GM21390 (cell line): ENCODE results near the gene CENPL.
"Not testable (repeated sequence)": the region's sequence is repeated elsewhere in the genome, so short reads cannot be mapped to it uniquely, and the experiment has no call there.

Source experiments
- ATAC-seq: cut with Tn5 transposase; IDR thresholded peaks from one replicate; pipeline ENCODE4 v1.9.1; 2021; ENCODE audit not compliant: unreplicated experiment

Gene CENPL

DNA sequence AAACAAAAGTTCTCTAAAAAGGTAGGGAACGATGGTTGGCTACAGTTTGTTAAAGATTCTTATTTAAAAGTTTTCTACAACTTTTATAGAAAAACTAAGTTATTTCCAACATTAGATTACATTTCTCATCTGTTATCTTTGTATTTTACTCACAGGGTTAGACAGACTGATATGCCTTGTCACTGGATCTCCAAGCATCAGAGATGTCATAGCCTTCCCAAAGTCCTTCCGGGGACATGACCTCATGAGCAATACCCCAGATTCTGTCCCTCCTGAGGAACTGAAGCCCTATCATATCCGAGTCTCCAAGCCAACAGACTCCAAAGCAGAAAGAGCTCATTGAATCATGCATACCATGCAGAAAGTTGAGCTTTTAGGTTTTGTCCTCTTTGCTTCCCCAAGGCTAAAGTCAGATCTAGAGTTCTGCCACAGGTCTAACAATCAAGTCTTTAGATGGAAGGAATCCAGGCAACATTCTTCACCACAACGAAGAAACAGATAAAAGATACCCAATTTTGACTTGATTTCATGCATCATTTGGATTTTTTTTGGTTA is 32.8 kb upstream of the CENPL start:
- no peak for ATAC-seq

DNA sequence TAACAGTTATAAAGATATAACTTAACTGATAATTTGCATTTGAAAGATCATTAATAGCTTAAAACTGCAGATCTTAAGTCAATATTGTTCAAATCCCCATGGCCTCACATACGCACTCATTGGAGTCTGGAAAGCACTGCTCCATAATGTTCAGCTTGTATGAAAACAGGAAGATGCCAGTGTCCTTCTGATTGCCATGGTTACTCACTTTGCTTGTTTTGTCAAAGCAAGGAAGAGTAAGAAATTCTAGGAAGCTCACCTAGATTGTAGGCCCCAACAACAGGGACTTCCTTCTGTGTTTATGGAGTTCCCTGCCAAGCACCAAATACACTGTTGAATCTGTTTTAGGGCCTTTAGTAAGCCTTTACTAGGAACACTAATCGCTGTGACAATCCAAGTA is 32.2 kb upstream of the CENPL start:
- ATAC-seq = no peak

DNA sequence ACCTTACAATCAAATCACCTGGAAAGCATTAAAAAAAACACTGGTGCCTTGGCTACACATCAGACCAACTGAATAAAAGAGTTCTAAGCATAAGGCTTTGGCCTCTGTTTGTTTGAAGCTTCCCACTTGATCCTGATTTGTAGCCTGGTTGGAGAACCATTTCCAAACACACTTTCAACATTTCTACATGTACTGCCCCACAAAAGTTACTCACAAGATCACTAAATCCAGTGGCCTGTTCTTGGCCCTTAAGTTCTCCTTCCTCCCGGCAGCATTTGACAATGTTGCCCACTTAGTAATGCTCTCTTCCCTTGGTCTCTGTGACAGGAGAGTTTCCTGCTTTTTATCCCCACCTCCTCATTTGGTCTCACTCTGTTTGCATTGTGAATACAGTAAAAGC is 31.3 kb upstream of the CENPL start:
- ATAC-seq = no peak

DNA sequence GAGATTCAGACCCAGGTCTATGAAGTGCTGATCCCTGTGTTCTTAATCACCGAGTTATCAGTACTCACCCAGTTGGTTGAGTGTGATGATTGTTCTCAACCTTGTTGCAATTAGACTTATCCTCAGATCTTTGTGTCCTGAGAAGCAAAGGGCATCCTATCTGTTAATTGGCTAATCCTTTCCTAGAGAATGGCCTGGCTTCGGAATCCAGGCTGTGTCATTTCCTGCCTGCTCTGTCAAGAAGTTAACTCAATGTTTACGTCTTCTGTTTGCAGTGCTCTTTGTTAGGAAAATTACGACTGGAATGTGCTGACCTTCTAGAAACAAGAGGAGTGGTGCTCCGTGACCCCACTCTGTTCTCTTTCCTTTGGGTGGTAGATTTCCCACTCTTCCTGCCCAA is 28.4 kb upstream of the CENPL start:
- no peak for ATAC-seq

DNA sequence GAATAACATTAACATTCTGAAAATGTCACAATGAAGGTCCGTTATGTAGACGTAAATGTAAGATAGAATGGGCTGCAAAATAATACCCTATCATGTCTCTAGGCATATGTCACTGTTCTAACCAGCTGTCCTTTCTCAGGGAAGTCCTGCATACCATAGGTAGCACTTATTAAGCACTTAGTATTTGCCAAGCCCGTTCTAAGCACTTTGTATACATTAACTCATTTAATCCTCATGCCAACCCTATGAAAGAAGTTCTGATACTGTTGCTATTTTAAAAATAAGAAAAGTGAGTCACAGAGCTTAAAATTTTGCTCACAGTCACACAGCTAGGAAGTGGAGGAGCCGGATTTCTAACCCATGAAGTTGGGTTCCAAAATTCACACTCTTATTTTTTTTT is 27.4 kb upstream of the CENPL start:
- ATAC-seq = no peak

DNA sequence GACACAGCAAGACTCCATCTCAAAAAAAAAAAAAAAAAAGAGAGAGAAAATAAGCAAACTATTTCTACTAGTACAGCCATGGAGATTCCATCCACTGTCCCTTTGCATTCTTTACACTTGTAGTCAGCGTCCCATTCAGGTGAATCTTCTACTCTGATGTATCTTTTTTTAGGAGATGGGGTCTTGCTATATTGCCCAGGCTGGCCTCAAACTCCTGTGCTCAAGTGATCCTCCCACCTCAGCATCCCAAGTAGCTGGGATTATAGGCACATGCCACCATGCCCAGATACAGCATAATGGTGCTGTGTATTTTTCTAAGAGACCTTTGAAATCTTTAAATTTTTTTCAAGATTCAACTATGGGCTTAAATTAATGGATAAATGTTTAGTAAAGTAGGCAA is 8.1 kb upstream of the CENPL start:
- no peak for ATAC-seq

DNA sequence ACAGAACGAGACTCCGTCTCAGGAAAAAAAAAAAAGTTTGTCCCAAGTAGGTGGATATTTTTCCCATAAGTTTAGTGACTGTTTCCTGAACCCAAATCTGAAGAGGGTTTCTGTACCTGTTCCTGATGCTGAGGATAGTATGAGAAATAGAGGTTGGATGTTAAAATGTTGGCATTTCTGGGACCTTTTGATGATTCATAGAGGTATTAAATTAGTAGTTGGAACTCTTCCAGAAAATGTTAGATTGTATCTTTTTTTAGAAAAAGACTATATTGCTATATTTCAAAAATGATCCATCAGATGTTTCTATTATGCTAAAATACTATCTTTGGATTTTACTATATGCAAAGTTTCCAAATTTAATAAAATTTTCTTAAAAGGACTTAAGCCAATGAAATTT is 2.9 kb upstream of the CENPL start:
- no peak for ATAC-seq

DNA sequence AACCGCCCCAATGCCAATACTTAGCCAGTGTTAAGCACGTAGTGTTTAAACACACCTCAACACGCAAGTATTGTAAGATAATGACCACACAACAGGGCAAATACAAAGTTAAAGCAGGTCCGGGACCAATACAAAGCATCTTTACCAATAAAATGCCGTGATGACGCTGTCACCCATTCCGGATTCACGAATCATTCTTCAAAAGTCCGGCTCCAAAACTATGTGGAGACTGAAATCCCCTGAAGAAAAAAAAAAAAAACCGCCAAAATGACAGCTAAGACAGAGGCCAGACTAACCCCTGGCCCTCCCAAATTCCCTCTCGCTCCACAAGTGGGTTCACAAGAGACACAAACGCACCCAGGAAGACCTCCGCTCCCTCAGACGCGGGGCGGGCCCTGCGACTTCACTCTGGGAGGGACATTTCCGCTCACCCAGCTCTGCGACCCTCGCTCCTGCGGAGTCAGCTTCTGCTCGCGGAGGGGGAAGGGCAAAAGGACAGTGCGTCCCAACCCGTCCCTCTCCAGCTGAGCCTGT is 835 bp downstream of the CENPL start:
- ATAC-seq = peak; percentile 39

DNA sequence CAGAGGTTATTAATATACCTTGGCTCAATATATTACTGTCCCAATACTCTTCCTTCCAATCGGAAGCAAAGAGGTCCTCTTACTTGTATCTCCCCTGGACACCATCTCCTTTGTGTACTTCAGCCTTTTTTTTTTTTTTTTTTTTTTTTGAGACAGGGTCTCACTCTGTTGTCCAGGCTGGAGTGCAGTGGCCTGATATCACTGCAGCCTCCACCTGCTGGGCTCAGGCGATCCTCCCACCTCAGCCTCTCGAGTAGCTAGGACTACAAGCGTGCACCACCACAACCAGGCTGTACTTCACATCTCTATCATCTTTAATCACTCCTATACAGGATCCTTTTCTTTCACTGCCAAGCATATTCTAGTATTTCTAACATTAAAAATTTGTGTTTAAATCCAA is 3.0 kb downstream of the CENPL start:
- no peak for ATAC-seq

DNA sequence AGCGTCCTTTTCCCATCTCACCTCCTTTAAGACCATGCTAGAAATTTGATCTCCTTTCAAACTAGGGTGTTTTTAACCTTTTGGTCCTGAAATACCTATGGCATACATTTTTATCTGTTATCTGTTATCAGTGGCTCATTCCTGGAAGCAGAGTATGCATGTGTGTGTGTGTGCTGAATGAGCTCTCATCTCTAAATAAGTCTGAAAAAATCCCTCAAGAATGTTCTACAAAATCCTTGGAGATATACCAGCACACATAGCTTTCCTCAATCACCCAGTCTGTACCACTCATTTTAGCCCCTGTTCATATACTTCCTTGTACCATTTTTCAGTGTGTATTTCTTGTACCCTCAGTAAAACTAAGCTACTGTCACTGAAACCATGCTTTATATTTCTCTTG is 6.2 kb downstream of the CENPL start:
- no peak for ATAC-seq

DNA sequence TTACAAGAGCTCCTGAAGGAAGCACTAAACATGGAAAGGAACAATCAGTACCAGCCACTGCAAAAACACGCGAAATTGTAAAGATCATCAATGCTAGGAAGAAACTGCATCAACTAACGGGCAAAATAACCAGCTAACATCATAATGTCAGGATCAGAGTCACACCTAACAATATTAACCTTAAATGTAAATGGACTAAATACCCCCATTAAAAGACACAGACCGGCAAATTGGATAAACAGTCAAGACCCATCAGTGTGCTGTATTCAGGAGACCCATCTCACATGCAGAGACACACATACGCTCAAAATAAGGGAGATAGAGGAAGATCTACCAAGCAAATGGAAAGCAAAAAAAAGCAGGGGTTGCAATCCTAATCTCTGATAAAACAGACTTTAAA is 11.0 kb downstream of the CENPL start:
- ATAC-seq = not testable (repeated sequence)

DNA sequence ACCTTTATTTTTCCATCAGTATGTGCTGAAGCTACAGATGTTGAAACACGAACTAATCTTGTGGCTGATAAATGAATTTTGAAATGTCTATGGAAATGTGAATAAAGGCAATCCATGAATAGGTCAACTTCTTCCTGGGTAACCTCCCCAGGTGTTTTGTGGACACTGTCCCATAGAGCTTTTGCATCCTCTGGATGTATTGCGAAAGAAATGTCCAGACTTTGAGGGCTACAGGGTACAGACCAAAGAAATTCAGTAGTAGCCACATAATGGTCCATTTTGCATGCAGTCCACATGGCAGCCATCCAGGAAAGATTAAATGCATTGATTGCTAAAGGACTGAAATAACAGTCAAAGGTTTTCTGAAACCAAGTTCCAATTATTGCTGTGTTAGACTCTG is 21.7 kb downstream of the CENPL start:
- no peak for ATAC-seq

DNA sequence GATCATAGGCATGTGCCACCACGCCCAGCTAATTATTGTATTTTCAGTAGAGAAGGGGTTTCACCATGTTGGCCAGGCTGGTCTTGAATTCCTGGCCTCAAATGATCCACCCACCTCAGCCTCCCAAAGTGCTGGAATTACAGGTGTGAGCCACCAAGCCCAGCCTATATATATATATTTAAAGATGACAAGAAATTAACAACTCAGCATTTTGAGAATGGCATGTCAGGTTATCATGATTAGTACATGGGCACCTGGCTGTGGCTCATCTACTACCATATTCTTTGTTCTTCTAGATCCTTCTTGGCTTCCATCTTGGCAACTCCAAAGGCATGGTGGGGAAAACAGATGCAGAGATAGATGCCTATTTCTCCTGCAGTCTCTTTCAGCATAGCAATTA is 24.7 kb downstream of the CENPL start:
- ATAC-seq = not testable (repeated sequence)

DNA sequence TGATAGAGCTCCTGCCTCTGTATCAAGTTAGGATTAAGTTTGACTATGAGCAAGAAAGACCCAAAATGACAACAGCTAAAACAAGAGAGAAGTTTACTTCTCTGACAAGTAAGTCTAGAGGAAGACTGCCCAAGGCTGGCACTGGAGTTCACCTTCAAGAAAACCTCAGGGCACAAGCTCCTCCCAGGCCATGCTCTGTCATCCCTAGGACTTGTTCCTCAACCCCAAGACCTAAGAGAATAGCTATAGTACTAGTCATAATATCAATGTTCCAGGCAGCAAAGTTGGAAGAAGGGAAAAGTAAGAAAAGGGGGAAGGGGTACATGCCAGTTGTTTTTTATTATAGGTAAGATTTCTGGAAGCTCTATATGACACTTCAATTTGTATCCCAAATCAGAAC is 26.6 kb downstream of the CENPL start:
- ATAC-seq = no peak

DNA sequence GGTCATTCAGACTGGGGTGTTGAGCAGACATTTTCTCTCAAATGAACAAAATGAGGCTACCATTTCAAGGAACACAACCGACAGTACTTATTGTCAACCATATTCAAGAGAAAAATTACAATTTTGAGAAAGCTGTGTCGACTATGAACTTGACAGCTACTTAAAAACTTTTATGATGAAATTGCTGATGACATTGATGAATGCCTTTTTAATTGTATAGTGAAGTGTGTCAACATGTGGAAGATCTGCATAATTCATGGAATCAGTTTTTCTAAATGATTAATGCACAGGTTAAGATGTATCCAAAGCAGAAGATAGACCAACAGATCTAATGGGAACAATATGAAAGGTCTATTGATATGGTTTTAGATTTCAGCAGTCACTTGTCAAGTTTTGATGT is 34.8 kb downstream of the CENPL start:
- no peak for ATAC-seq

DNA sequence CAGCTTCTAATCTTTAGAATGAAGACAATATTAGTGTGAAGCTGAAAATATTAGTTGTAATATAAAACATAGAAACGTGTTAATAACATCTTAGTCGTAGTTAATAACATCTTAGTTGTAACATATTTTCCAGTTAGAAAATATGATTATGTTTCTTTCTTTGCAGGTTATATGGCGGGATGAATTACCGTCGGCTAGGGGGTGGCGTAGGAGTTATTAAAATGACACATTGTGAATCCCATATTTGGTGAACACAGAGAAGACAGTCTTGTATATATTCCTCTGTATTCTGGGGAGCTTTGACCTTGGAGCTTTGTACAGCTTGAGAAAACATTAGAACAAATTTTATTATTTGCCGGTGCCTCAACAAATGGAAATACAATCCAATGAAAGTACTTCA is 39.7 kb downstream of the CENPL start:
- ATAC-seq = no peak

DNA sequence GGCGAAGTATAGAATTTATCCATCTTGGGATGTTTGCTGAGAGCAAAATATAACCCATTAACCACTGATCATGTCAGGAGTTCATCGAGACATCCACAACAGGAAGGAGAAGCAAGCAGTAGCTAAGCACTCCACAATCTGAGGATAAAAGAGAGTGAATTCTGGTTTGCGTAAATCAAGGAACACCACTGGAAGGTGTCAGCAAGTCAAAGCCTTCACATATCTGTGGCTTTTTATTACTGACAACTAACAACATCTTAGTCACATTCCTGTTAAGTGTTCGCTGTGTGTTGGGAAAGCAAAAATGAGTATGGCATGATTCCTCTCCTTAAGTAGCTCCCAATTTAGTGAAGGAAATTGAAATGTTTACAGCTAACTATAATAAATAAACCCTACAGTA is 44.7 kb downstream of the CENPL start:
- ATAC-seq = no peak

DNA sequence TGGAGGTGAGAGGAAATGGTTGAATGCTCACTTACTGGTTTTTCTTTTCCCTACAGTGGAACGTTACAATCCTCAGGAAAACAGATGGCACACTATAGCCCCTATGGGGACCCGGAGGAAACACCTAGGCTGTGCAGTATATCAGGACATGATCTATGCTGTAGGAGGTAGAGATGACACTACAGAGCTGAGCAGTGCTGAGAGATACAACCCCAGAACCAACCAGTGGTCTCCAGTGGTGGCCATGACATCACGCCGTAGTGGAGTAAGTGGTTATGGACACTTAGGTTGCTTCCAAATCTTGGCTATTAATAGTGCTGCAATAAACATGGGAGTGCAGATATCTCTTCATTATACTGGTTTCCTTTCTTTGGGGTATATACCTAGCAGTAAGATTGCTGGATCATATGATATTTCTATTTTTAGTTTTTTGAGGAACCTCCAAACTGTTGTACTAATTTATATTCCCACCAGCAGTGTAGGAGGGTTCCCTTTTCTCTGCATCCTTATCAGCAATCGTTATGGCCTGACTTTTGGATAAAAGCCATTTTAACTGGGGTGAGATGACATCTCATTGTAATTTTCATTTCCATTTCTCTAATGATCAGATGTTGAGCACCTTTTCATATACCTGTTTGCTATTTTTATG is 49.0 kb downstream of the CENPL start:
- ATAC-seq = no peak

DNA sequence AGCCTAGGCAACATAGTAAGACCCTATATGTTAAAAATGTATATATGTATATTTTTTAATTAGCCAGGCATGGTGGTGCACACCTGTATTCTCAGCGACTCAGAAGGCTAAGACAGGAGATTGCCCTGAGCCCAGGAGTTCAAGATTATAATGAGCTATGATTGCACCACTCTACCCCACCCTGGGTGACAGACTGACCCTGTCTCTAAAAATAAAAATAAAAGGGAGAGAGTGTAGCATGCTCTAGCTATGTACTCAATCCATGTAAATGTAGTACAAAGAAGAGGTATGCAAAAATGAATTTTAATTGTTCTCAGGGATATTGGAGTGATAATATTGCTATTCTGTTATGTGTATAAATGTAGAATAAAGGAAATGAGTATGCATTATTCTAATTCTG is 53.1 kb downstream of the CENPL start:
- ATAC-seq = no peak

DNA sequence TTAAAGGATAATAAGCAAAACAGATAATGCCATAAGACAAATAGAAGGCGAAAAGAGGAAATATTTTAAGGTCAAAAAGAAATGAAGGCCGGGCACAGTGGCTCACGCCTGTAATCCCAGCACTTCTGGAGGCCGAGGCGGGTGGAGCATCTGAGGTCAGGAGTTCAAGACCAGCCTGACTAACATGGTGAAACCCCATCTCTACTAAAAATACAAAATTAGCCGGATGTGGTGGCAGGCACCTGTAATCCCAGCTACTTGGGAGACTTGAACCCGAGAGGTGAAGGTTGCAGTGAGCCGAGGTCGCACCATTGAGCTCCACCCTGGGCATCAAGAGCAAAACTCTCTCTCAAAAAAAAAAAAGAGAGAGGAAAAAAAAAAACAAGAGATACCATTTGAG is 54.4 kb downstream of the CENPL start:
- not testable (repeated sequence) for ATAC-seq

DNA sequence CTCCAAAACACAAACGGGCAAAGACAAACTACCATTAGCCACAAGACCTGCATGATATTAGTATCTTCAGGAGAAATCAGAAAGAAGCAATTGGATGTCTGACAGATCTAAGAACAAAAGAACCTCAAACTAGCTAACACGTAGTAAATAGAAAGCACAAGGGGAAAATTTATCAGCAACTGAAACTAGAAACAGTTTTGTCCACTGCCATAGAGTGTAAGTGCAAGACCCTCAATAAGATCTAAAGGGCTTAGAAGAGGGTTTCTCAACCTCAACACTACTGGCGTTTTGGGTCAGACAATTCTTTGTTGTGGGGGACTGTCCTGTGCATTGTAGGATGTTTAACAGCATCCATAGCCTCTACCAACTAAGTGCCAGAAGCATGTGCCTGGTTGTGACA is 55.9 kb downstream of the CENPL start:
- ATAC-seq = no peak

DNA sequence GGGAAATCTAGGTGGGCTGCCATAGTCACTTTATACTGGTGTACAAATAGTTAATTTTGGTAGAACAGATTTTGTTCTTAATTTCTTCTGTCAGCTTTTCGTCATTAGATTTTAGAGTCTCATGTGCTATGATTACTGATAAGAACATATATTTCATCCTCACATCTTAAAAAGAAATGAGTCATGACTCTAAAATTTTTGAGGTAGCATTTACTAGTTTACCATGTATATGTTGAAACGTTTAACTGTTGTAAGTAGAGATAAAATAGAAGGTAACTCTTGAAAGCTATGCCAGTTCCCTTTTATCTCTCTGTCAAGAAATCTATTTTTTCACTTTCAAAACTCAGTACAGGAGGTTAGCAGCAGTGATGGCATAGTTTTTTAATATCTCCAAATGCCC is 56.5 kb downstream of the CENPL start:
- no peak for ATAC-seq

DNA sequence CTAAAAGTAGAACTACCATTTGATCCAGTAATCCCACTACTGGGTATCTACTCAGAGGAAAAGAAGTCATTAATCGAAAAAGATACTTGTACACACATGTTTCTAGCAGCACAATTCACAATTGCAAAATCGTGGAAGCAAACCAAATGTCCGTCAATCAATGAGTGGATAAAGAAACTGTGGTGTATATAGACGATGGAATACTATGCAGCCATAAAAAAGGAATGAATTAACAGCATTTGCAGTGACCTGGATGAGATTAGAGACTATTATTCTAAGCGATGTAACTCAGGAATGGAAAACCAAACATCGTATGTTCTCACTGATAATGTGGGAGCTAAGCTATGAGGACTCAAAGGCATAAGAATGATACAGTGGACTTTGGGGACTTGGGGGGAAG is 60.4 kb downstream of the CENPL start:
- ATAC-seq = not testable (repeated sequence)
